Epithelial cell of proximal tubule (primary cell): ENCODE measurements around the gene PLCG2. TPM values are rescaled to one million over a fixed set of nuclear protein-coding genes. Genes with fewer than 3 reads are reported as not detected.
"Not testable (repeated sequence)": the region's sequence is repeated elsewhere in the genome, so short reads cannot be mapped to it uniquely, and the experiment has no call there.

ENCODE experiments used
- DNase-seq: peaks from one replicate; pipeline ENCODE4 v3.0.0-alpha.2; 2011; ENCODE audit warnings: low read depth
- H3K4me3 ChIP-seq: 2 replicates; pipeline ENCODE4 v1.5.1; 2011; ENCODE audit warnings: low read depth, mild to moderate bottlenecking, low read length
- total RNA-seq: library from RNA; depleted of rRNA; stranded (reverse); fragments of >200 nt; gene quantifications from 2 replicates; pipeline ENCODE4 v1.2.3, GENCODE V29; 2015
- TF ChIP-seq, protein P1 (sequence below): conservative IDR thresholded peaks from 2 replicates; pipeline ENCODE4 v1.5.1; 2012; ENCODE audit warnings: low read depth, mild to moderate bottlenecking, low read length

Gene PLCG2
- total RNA-seq, 1 donor from 2014 or later: 0.58 TPM

GRCh38 chr16:81873843-81874752, 95.0 kb downstream of the PLCG2 start:
- no peak overlapping the region for H3K4me3 ChIP-seq
- TF ChIP-seq, protein P1, sequence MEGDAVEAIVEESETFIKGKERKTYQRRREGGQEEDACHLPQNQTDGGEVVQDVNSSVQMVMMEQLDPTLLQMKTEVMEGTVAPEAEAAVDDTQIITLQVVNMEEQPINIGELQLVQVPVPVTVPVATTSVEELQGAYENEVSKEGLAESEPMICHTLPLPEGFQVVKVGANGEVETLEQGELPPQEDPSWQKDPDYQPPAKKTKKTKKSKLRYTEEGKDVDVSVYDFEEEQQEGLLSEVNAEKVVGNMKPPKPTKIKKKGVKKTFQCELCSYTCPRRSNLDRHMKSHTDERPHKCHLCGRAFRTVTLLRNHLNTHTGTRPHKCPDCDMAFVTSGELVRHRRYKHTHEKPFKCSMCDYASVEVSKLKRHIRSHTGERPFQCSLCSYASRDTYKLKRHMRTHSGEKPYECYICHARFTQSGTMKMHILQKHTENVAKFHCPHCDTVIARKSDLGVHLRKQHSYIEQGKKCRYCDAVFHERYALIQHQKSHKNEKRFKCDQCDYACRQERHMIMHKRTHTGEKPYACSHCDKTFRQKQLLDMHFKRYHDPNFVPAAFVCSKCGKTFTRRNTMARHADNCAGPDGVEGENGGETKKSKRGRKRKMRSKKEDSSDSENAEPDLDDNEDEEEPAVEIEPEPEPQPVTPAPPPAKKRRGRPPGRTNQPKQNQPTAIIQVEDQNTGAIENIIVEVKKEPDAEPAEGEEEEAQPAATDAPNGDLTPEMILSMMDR: peak; percentile 96
- no peak for DNase-seq

DNA sequence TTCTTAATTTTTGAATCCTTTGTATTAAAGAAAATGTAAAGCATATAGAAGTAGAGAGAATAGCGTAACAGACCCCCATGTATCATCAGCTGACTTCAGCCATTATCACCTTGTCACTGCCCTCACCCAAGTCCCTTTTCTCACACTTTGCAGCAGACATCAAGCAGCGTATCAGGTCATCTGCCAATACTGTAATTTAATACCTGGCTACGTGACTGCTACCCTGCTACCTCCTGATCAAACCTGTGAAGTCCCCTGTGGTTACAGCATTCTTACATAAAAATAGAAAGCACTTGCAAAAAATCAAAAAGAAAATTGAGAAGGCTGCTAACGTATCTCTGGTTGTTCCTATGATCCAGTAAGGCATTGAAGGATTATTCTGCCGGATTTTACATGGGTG, 96.4 kb downstream of the PLCG2 start:
- TF ChIP-seq, protein P1: no peak
- DNase-seq: no peak
- no peak overlapping the region for H3K4me3 ChIP-seq

DNA sequence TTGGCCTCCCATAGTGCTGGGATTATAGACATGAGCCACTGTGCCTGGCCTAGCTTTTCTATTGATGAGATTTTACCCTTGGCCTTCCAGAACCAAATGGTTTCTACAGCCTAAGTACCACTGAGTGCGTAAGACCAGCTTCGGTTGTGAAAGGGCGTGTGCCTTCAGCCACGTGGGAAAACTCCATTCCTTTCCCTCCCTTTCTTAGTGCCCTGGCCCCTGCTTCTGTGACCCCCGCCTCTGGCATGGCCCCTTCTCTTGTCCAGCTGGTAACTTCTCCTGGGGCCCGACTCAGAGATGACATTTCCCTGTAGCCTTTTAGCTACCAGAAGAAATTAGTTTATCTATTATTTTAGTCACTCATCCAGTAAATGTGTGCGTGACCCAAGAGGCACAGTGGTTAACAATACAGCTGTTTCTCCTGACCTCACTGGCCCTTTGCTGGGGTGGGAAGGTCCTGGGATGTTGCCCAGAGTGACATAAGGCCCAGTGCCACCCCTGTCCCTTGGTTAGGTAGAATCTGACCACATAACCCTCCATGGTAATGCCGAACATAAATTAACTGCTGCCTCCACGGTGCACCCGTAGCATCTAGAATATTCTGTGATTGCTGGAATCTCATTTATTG, 97.3 kb downstream of the PLCG2 start:
- TF ChIP-seq, protein P1: no peak
- H3K4me3 ChIP-seq: no peak overlapping the region
- no peak for DNase-seq

GRCh38 chr16:81877490-81877889, 98.4 kb downstream of the PLCG2 start:
- not testable (repeated sequence) for DNase-seq

GRCh38 chr16:81878529-81878928, 99.4 kb downstream of the PLCG2 start:
- DNase-seq: no peak
- no peak overlapping the region for H3K4me3 ChIP-seq
- TF ChIP-seq, protein P1: no peak

More at GRCh38 chr16:81877490-81877889, 98.4 kb downstream of the PLCG2 start:
- H3K4me3 ChIP-seq: not testable (repeated sequence)

- DNase-seq: no peak
- TF ChIP-seq, protein P1: peak; percentile 42
- no peak overlapping the region for H3K4me3 ChIP-seq
Observed at GRCh38 chr16:81879625-81880024, 100.5 kb downstream of the PLCG2 start.

DNA sequence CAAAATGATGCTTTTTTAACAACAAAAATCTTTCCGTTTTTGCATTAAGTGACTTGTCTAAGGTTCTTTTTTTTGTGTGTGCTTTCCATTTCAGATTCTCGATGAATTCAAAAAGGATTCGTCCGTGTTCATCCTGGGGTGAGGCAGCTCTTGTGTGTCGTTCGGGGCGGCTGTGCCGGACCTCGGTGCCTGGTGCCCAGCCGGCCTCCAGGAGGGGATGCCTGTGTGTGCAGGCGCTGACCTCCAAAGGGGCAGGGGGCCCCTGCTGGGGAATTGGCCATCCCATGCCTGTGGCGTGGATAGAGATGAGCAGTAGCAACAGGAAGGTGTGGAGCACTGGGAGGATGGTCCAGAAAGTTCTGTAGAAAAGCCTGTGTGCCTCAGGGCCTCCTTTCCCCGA, 101.7 kb downstream of the PLCG2 start:
- H3K4me3 ChIP-seq: no peak overlapping the region
- no peak for DNase-seq
- TF ChIP-seq, protein P1: no peak
